T-helper 22 cell (primary cell): Measurements from ENCODE around the gene KIRREL3.

ENCODE experiments used
- DNase-seq: peaks from one replicate; pipeline ENCODE4 v3.0.0-alpha.2; 2020; ENCODE audit warnings: low read depth

The KIRREL3 gene

GRCh38 chr11:126634963-126635362 lies 365.6 kb downstream of the KIRREL3 start:
- DNase-seq = no peak

- no peak for DNase-seq
These were observed 367.2 kb downstream of the KIRREL3 start for GRCh38 chr11:126633330-126633729.

GRCh38 chr11:126630893-126631798 lies 369.4 kb downstream of the KIRREL3 start:
- DNase-seq = no peak

GRCh38 chr11:126630488-126630887 lies 370.1 kb downstream of the KIRREL3 start:
- no peak for DNase-seq

- no peak for DNase-seq
These were observed 371.6 kb downstream of the KIRREL3 start for GRCh38 chr11:126628790-126629621.

GRCh38 chr11:126628450-126628789 lies 372.1 kb downstream of the KIRREL3 start:
- DNase-seq = no peak

- DNase-seq = no peak
These were observed 373.1 kb downstream of the KIRREL3 start for GRCh38 chr11:126627421-126627820.

GRCh38 chr11:126624506-126624905 lies 376.1 kb downstream of the KIRREL3 start:
- DNase-seq = no peak

- no peak for DNase-seq
These were observed 381.1 kb downstream of the KIRREL3 start for GRCh38 chr11:126619516-126619915.

- no peak for DNase-seq
These were observed 384.7 kb downstream of the KIRREL3 start for GRCh38 chr11:126615845-126616244.

- no peak for DNase-seq
These were observed 387.3 kb downstream of the KIRREL3 start for GRCh38 chr11:126613272-126613671.

GRCh38 chr11:126612671-126613070 lies 387.9 kb downstream of the KIRREL3 start:
- DNase-seq = no peak

- DNase-seq = no peak
These were observed 389.1 kb downstream of the KIRREL3 start for GRCh38 chr11:126611438-126611837.

GRCh38 chr11:126608658-126609057 lies 391.9 kb downstream of the KIRREL3 start:
- no peak for DNase-seq

- no peak for DNase-seq
These were observed 392.6 kb downstream of the KIRREL3 start for GRCh38 chr11:126607776-126608541.

- DNase-seq = no peak
These were observed 393.2 kb downstream of the KIRREL3 start for GRCh38 chr11:126607374-126607773.

- no peak for DNase-seq
These were observed 394.1 kb downstream of the KIRREL3 start for GRCh38 chr11:126606484-126606883.

- no peak for DNase-seq
These were observed 396.1 kb downstream of the KIRREL3 start for GRCh38 chr11:126604461-126604860.

- no peak for DNase-seq
These were observed 397.1 kb downstream of the KIRREL3 start for GRCh38 chr11:126603486-126603885.

- no peak for DNase-seq
These were observed 397.6 kb downstream of the KIRREL3 start for GRCh38 chr11:126602993-126603392.

- no peak for DNase-seq
These were observed 398.1 kb downstream of the KIRREL3 start for GRCh38 chr11:126602349-126602940.
